ENCODE results near the gene PTP4A1.

DNA sequence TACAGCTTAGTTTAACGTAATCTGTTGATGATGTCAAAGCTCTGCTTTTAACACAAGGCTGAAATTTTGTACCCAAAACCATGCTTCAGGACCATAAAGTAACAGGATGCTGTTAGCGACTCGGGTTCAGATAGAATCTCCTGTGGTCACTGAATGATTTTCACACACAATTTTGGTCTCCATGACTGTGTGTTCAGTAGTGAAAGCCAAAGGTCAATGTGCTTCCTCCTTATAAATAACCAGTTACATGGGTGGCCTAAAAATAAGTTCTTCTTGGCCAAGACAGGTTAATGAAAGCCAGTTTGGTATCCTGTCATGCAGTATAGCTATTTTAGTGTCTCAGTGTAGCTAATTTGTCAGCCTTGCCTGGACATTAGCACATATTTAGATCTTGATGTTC is 19.1 kb upstream of the PTP4A1 start:
- no peak for TF ChIP-seq POLR2AphosphoS5 (IDR thresholded peaks at IDR 0.05; ENCODE audit: low read depth, low read length)
- no peak for TF ChIP-seq POLR2A (IDR thresholded peaks at IDR 0.05; ENCODE audit: low read depth, low read length)

Data from GM12892 (cell line).